Neural progenitor cell (in vitro differentiated cells): ENCODE data around the gene GNA15.

ENCODE experiments used
- EZH2 ChIP-seq: fragments of 200-600 bp; sonication (generic); IDR thresholded peaks from 2 replicates; pipeline ENCODE4 v1.6.1; 2017; ENCODE audit warnings: antibody characterized with exemption, mild to moderate bottlenecking, moderate library complexity
- TF ChIP-seq, protein P1 (sequence below): fragments of 200-600 bp; sonication (generic); IDR thresholded peaks from 2 replicates; pipeline ENCODE4 v1.5.1; 2017; ENCODE audit warnings: antibody characterized with exemption, mild to moderate bottlenecking

- TF ChIP-seq, protein P1, sequence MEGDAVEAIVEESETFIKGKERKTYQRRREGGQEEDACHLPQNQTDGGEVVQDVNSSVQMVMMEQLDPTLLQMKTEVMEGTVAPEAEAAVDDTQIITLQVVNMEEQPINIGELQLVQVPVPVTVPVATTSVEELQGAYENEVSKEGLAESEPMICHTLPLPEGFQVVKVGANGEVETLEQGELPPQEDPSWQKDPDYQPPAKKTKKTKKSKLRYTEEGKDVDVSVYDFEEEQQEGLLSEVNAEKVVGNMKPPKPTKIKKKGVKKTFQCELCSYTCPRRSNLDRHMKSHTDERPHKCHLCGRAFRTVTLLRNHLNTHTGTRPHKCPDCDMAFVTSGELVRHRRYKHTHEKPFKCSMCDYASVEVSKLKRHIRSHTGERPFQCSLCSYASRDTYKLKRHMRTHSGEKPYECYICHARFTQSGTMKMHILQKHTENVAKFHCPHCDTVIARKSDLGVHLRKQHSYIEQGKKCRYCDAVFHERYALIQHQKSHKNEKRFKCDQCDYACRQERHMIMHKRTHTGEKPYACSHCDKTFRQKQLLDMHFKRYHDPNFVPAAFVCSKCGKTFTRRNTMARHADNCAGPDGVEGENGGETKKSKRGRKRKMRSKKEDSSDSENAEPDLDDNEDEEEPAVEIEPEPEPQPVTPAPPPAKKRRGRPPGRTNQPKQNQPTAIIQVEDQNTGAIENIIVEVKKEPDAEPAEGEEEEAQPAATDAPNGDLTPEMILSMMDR = no peak
- no peak for TF ChIP-seq EZH2
These were observed 54.6 kb downstream of the GNA15 start for GRCh38 chr19:3190470-3190770.
